A549 (cell line): Measurements from ENCODE around the gene ZNF474. TPM values are rescaled to one million over a fixed set of nuclear protein-coding genes. Genes with fewer than 3 reads are reported as not detected.

Experiments
- ATAC-seq, 2 experiments: fragments of 200-7000 bp in 1 of 2; fragments of >200 bp in 1 of 2; cut with Nextera tagmentation in 1 of 2; cut with Tn5 transposase in 1 of 2; 3 replicates each; pipeline versions ENCODE4 v1.8.0 to v1.9.1; 2018 to 2020; ENCODE audit warnings: mild to moderate bottlenecking in 1 of 2, moderate library complexity in 1 of 2
- CTCF ChIA-PET: fragments of 300-600 bp; sonication (Branson Sonifier 250); formaldehyde crosslinking; extraction: SDS; loops from one replicate; lab custom pipeline; 2021; ENCODE audit warnings: antibody characterized with exemption, inconsistent platforms; lab: Yijun Ruan, JAX
- POLR2A ChIA-PET: fragments of 350-600 bp; formaldehyde crosslinking; extraction: SDS; loops from one replicate; lab custom pipeline; 2021; ENCODE audit warnings: antibody characterized with exemption, inconsistent platforms; lab: Yijun Ruan, JAX
- DNase-seq, 2 experiments: peaks; one replicate each; pipeline versions ENCODE4 v3.0.0 to v3.0.0-alpha.2; 2011 to 2016; ENCODE audit warnings: low read depth in 1 of 2, low spot score in 1 of 2
- FAIRE-seq: peaks from 2 replicates; lab custom pipeline; 2011; peaks lifted over from hg19 to GRCh38; lab: Jason Lieb, UNC
- H3K27ac ChIP-seq, 2 experiments: fragments of >200 bp; sonication (Bioruptor Twin); formaldehyde crosslinking; 3 replicates each; pipeline ENCODE4 v1.5.1; 2016 to 2017
- H3K4me1 ChIP-seq: fragments of >200 bp; sonication (Bioruptor Twin); formaldehyde crosslinking; 3 replicates; pipeline ENCODE4 v1.6.1; 2016
- H3K4me2 ChIP-seq: fragments of >200 bp; sonication (Bioruptor Twin); formaldehyde crosslinking; 3 replicates; pipeline ENCODE4 v1.6.1; 2016
- H3K4me3 ChIP-seq: fragments of >200 bp; sonication (Bioruptor Twin); formaldehyde crosslinking; 3 replicates; pipeline ENCODE4 v1.5.1; 2016
- H3K9me3 ChIP-seq: fragments of >200 bp; sonication (Bioruptor Twin); formaldehyde crosslinking; 3 replicates; pipeline ENCODE4 v1.6.1; 2016
- CBX2 ChIP-seq: fragments of 200-600 bp; sonication (generic); IDR thresholded peaks from 2 replicates; pipeline ENCODE4 v1.6.1; 2016; ENCODE audit warnings: low read depth, mild to moderate bottlenecking, borderline replicate concordance
- CEBPB ChIP-seq, 2 experiments: fragments of >200 bp in 1 of 2; sonication (Bioruptor Twin) in 1 of 2; formaldehyde crosslinking in 1 of 2; IDR thresholded peaks; 2 replicates each; pipeline ENCODE4 v1.6.1; 2012 to 2016
- CHD2 ChIP-seq: fragments of 150-350 bp; IDR thresholded peaks from 2 replicates; pipeline ENCODE4 v1.6.1; 2014; ENCODE audit warnings: low read length; ENCODE audit not compliant: partially characterized antibody
- CHD4 ChIP-seq: fragments of 200-600 bp; sonication (generic); IDR thresholded peaks from 2 replicates; pipeline ENCODE4 v1.6.1; 2016; ENCODE audit warnings: antibody characterized with exemption, mild to moderate bottlenecking, borderline replicate concordance
- EHMT2 ChIP-seq: fragments of 200-600 bp; sonication (generic); IDR thresholded peaks from 2 replicates; pipeline ENCODE4 v1.6.1; 2016; ENCODE audit warnings: antibody characterized with exemption, low read depth, mild to moderate bottlenecking, moderate library complexity
- ELK1 ChIP-seq: fragments of 150-350 bp; IDR thresholded peaks from 2 replicates; pipeline ENCODE4 v1.6.1; 2014; ENCODE audit warnings: low read depth, mild to moderate bottlenecking, low read length
- ESRRA ChIP-seq: fragments of 150-350 bp; IDR thresholded peaks from 2 replicates; pipeline ENCODE4 v1.6.1; 2014; ENCODE audit warnings: mild to moderate bottlenecking, low read length, borderline replicate concordance
- FOXS1 ChIP-seq: fragments of 250-450 bp; sonication (Bioruptor Pico); IDR thresholded peaks from 2 replicates; pipeline ENCODE4 v1.5.0; 2020; ENCODE audit warnings: mild to moderate bottlenecking, moderate library complexity
- JUN ChIP-seq, 2 experiments: fragments of >200 bp; sonication (Bioruptor Twin); formaldehyde crosslinking; IDR thresholded peaks; 2 replicates in 1 of 2; 3 replicates in 1 of 2; pipeline ENCODE4 v1.6.1; 2016 to 2017
- KDM1A ChIP-seq: fragments of 200-600 bp; sonication (generic); IDR thresholded peaks from 2 replicates; pipeline ENCODE4 v1.6.1; 2016; ENCODE audit warnings: low read depth, mild to moderate bottlenecking
- MYC ChIP-seq: IDR thresholded peaks from 2 replicates; pipeline ENCODE4 v1.6.1; 2012; ENCODE audit warnings: mild to moderate bottlenecking, inconsistent platforms, low read length, improper control_type of control experiment, borderline replicate concordance
- PBX3 ChIP-seq: IDR thresholded peaks from 2 replicates; pipeline ENCODE4 v1.6.1; 2012
- PHF8 ChIP-seq: fragments of 200-600 bp; sonication (generic); IDR thresholded peaks from 2 replicates; pipeline ENCODE4 v1.6.1; 2016; ENCODE audit warnings: low read depth, mild to moderate bottlenecking, antibody characterized with exemption, moderate library complexity, borderline replicate concordance
- POLR2AphosphoS2 ChIP-seq: conservative IDR thresholded peaks from 2 replicates; pipeline ENCODE4 v1.6.1; 2012; ENCODE audit warnings: low read length, improper control_type of control experiment, inconsistent platforms
- RARB ChIP-seq: fragments of 250-450 bp; sonication (Bioruptor Pico); IDR thresholded peaks from 2 replicates; pipeline ENCODE4 v1.8.0; 2021; ENCODE audit warnings: mild to moderate bottlenecking, moderate library complexity
- RFX5 ChIP-seq: fragments of 450-650 bp; IDR thresholded peaks from 2 replicates; pipeline ENCODE4 v1.7.1; 2014; ENCODE audit warnings: antibody characterized with exemption, mild to moderate bottlenecking, moderate library complexity
- RNF2 ChIP-seq: fragments of 200-600 bp; sonication (generic); IDR thresholded peaks from 2 replicates; pipeline ENCODE4 v1.6.1; 2016; ENCODE audit warnings: low read depth, mild to moderate bottlenecking, antibody characterized with exemption, moderate library complexity, borderline replicate concordance
- SMC3 ChIP-seq: fragments of >200 bp; sonication (Bioruptor Twin); formaldehyde crosslinking; IDR thresholded peaks from 3 replicates; pipeline ENCODE4 v1.6.1; 2018; ENCODE audit warnings: inconsistent platforms
- TP53 ChIP-seq: fragments of 250-450 bp; sonication (Bioruptor Pico); IDR thresholded peaks from 2 replicates; pipeline ENCODE4 v1.5.0; 2021; ENCODE audit warnings: mild to moderate bottlenecking, moderate library complexity
- ZNF302 ChIP-seq: fragments of 250-450 bp; sonication (Bioruptor Pico); IDR thresholded peaks from 2 replicates; pipeline ENCODE4 v1.9.0; 2021; ENCODE audit warnings: inconsistent platforms, mild to moderate bottlenecking, moderate library complexity
- WGBS: methylation state at CpG from one replicate; pipeline ENCODE4 v1.1.6; 2017; ENCODE audit errors: missing lambda C conversion rate; 5-methylcytosine and 5-hydroxymethylcytosine counted together
- polyA plus RNA-seq, 4 experiments: library from polyadenylated mRNA; depleted of rRNA in 3 of 4; stranded (reverse); fragments of >200 nt; fragmentation: RNase III in 1 of 4; extraction: RNeasy Plus Mini Kit Qiagen cat#74134 plus additional on column Dnase treatment in 1 of 4; gene quantifications; 2 replicates in 3 of 4; 3 replicates in 1 of 4; pipeline ENCODE4 v1.2.3, GENCODE V29; 2011 to 2017
- TF ChIP-seq, protein P1 (sequence below): IDR thresholded peaks from 2 replicates; pipeline ENCODE4 v1.6.1; 2012
- TF ChIP-seq, protein P2 (sequence below): fragments of >200 bp; sonication (Bioruptor Twin); formaldehyde crosslinking; IDR thresholded peaks from 2 replicates; pipeline ENCODE4 v1.6.1; 2016
- TF ChIP-seq, protein P3 (sequence below): fragments of 200-600 bp; sonication (generic); IDR thresholded peaks from 2 replicates; pipeline ENCODE4 v1.6.1; 2016; ENCODE audit warnings: antibody characterized with exemption, mild to moderate bottlenecking, moderate library complexity
- TF ChIP-seq, protein P4 (sequence below): fragments of >200 bp; sonication (Bioruptor Twin); formaldehyde crosslinking; IDR thresholded peaks from 3 replicates; pipeline ENCODE4 v1.5.1; 2016

ZNF474 gene
- polyA plus RNA-seq, 2 of the 4 experiments (the other 2 are of a cell fraction): 0.15 to 0.30 TPM

GRCh38 chr5:122153230-122153629, 23.9 kb downstream of the ZNF474 start:
- DNase-seq (no peak), FAIRE-seq (no peak), ATAC-seq (no peak)
- Histone ChIP-seq H3K4me3 (no peak overlapping the region), H3K27ac (peak overlapping the region in 1 of 2 experiments; percentile 51; a peak in 2 of 6 replicates), H3K4me1 (peaks cover 19% of the 10 kb centered on the region; the same call in 2 of the 3 replicates), H3K9me3 (no peaks in the 10 kb centered on the region), H3K4me2 (0 out of 3 replicates have a peak overlapping the region, but pooled peaks have one; percentile 3)
- POLR2A ChIA-PET: interaction anchor here (1.3 kb wide), 1 partner anchor 36 kb away, joined by 5 read pairs; no protein-coding TSS in a partner anchor
- 42% methylated on average over 2 of the region's 2 CpGs for WGBS
- CTCF ChIA-PET: interaction anchor here (1.9 kb wide), 1 partner anchor 43 kb away, joined by 4 read pairs; no protein-coding TSS in a partner anchor
- TF ChIP-seq, protein P1, sequence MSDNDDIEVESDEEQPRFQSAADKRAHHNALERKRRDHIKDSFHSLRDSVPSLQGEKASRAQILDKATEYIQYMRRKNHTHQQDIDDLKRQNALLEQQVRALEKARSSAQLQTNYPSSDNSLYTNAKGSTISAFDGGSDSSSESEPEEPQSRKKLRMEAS: no peak
- TF ChIP-seq EHMT2 (no peak), POLR2AphosphoS2 (no peak), ZNF302 (CRISPR knock-in tag) (no peak), ELK1 (no peak), MYC (no peak), CHD4 (no peak), PBX3 (no peak), RARB (no peak), JUN (IDR thresholded peaks at IDR 0.05) (no peak), CBX2 (no peak), CHD2 (no peak), ESRRA (no peak)
- TF ChIP-seq, protein P2, sequence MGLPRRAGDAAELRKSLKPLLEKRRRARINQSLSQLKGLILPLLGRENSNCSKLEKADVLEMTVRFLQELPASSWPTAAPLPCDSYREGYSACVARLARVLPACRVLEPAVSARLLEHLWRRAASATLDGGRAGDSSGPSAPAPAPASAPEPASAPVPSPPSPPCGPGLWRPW: no peak
- TF ChIP-seq, protein P3, sequence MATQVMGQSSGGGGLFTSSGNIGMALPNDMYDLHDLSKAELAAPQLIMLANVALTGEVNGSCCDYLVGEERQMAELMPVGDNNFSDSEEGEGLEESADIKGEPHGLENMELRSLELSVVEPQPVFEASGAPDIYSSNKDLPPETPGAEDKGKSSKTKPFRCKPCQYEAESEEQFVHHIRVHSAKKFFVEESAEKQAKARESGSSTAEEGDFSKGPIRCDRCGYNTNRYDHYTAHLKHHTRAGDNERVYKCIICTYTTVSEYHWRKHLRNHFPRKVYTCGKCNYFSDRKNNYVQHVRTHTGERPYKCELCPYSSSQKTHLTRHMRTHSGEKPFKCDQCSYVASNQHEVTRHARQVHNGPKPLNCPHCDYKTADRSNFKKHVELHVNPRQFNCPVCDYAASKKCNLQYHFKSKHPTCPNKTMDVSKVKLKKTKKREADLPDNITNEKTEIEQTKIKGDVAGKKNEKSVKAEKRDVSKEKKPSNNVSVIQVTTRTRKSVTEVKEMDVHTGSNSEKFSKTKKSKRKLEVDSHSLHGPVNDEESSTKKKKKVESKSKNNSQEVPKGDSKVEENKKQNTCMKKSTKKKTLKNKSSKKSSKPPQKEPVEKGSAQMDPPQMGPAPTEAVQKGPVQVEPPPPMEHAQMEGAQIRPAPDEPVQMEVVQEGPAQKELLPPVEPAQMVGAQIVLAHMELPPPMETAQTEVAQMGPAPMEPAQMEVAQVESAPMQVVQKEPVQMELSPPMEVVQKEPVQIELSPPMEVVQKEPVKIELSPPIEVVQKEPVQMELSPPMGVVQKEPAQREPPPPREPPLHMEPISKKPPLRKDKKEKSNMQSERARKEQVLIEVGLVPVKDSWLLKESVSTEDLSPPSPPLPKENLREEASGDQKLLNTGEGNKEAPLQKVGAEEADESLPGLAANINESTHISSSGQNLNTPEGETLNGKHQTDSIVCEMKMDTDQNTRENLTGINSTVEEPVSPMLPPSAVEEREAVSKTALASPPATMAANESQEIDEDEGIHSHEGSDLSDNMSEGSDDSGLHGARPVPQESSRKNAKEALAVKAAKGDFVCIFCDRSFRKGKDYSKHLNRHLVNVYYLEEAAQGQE: no peak
- TF ChIP-seq, protein P4, sequence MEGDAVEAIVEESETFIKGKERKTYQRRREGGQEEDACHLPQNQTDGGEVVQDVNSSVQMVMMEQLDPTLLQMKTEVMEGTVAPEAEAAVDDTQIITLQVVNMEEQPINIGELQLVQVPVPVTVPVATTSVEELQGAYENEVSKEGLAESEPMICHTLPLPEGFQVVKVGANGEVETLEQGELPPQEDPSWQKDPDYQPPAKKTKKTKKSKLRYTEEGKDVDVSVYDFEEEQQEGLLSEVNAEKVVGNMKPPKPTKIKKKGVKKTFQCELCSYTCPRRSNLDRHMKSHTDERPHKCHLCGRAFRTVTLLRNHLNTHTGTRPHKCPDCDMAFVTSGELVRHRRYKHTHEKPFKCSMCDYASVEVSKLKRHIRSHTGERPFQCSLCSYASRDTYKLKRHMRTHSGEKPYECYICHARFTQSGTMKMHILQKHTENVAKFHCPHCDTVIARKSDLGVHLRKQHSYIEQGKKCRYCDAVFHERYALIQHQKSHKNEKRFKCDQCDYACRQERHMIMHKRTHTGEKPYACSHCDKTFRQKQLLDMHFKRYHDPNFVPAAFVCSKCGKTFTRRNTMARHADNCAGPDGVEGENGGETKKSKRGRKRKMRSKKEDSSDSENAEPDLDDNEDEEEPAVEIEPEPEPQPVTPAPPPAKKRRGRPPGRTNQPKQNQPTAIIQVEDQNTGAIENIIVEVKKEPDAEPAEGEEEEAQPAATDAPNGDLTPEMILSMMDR: no peak
- TF ChIP-seq, all 56 proteins: peak for 0

GRCh38 chr5:122153774-122154173, 24.4 kb downstream of the ZNF474 start:
- Histone ChIP-seq H3K27ac (peak overlapping the region in 1 of 2 experiments; percentile 33; a peak in 1 of 6 replicates), H3K4me1 (peaks cover 19% of the 10 kb centered on the region; the same call in 2 of the 3 replicates), H3K4me2 (no peak overlapping the region), H3K4me3 (no peak overlapping the region), H3K9me3 (no peaks in the 10 kb centered on the region)
- 83% methylated on average over 4 of the region's 4 CpGs for whole genome bisulfite sequencing
- ChIA-PET POLR2A (interaction anchor here (1.3 kb wide), 1 partner anchor 36 kb away, joined by 5 read pairs; no protein-coding TSS in a partner anchor), CTCF (interaction anchor here (4.4 kb wide), 1 partner anchor 51 kb away, joined by 24 read pairs; no protein-coding TSS in a partner anchor)
- ATAC-seq (no peak), FAIRE-seq (no peak), DNase-seq (no peak)
- TF ChIP-seq FOXS1 (CRISPR knock-in tag): no peak
- no peak for TF ChIP-seq TP53 (CRISPR knock-in tag)
- no peak for TF ChIP-seq CEBPB (IDR thresholded peaks at IDR 0.05)
- no peak for TF ChIP-seq KDM1A
- no peak for TF ChIP-seq RFX5
- no peak for TF ChIP-seq PHF8
- no peak for TF ChIP-seq SMC3
- TF ChIP-seq RNF2: no peak
